GM23248 (cell line): ENCODE data around the gene GLT1D1. TPM values are rescaled to one million over a fixed set of nuclear protein-coding genes. Genes with fewer than 3 reads are reported as not detected.

Experiments
- DNase-seq: peaks from one replicate; pipeline ENCODE4 v3.0.0-alpha.2; 2015
- H2AFZ ChIP-seq: fragments of 200-600 bp; sonication (generic); 2 replicates; pipeline ENCODE4 v1.6.1; 2016; ENCODE audit warnings: antibody characterized with exemption
- H3F3A ChIP-seq: fragments of 200-600 bp; sonication (generic); 2 replicates; pipeline ENCODE4 v1.6.1; 2016; ENCODE audit warnings: mild to moderate bottlenecking, antibody characterized with exemption, mixed run types; ENCODE audit not compliant: insufficient read depth
- H3K27ac ChIP-seq: fragments of 200-600 bp; sonication (generic); 2 replicates; pipeline ENCODE4 v1.5.1; 2016; ENCODE audit warnings: mild to moderate bottlenecking
- H3K27me3 ChIP-seq: fragments of 200-600 bp; sonication (generic); replicated peaks from 2 replicates; pipeline ENCODE4 v1.6.1; 2016; ENCODE audit warnings: mild to moderate bottlenecking; ENCODE audit not compliant: insufficient read depth
- H3K36me3 ChIP-seq: fragments of 200-600 bp; sonication (generic); 2 replicates; pipeline ENCODE4 v1.6.1; 2016; ENCODE audit warnings: low read depth, mild to moderate bottlenecking
- H3K4me1 ChIP-seq: fragments of 200-600 bp; sonication (generic); 2 replicates; pipeline ENCODE4 v1.6.1; 2016; ENCODE audit warnings: mild to moderate bottlenecking; ENCODE audit not compliant: insufficient read depth
- H3K4me2 ChIP-seq: fragments of 200-600 bp; sonication (generic); one replicate; pipeline ENCODE4 v1.6.1; 2016; ENCODE audit warnings: mild to moderate bottlenecking; ENCODE audit not compliant: unreplicated experiment
- H3K4me3 ChIP-seq: fragments of 200-600 bp; sonication (generic); 2 replicates; pipeline ENCODE4 v1.5.1; 2016; ENCODE audit warnings: mild to moderate bottlenecking
- H3K79me2 ChIP-seq: fragments of 200-600 bp; sonication (generic); 2 replicates; pipeline ENCODE4 v1.6.1; 2016; ENCODE audit warnings: mild to moderate bottlenecking; ENCODE audit not compliant: insufficient read depth
- H3K9ac ChIP-seq: fragments of 200-600 bp; sonication (generic); 2 replicates; pipeline ENCODE4 v1.6.1; 2016; ENCODE audit warnings: mild to moderate bottlenecking
- H3K9me2 ChIP-seq: fragments of 200-600 bp; sonication (generic); 2 replicates; pipeline ENCODE4 v1.6.1; 2016; ENCODE audit warnings: mixed run types, mild to moderate bottlenecking, moderate library complexity; ENCODE audit not compliant: insufficient read depth
- H3K9me3 ChIP-seq: fragments of 200-600 bp; sonication (generic); one replicate; pipeline ENCODE4 v1.6.1; 2017; ENCODE audit warnings: low read depth
- H4K20me1 ChIP-seq: fragments of 200-600 bp; sonication (generic); 2 replicates; pipeline ENCODE4 v1.6.0; 2016; ENCODE audit not compliant: insufficient read depth
- EZH2 ChIP-seq: fragments of 200-600 bp; sonication (generic); IDR thresholded peaks from 2 replicates; pipeline ENCODE4 v1.6.1; 2018; ENCODE audit warnings: antibody characterized with exemption, mild to moderate bottlenecking; ENCODE audit not compliant: insufficient read depth, poor library complexity, severe bottlenecking
- EZH2phosphoT487 ChIP-seq: fragments of 200-600 bp; sonication (generic); IDR thresholded peaks from 2 replicates; pipeline ENCODE4 v1.6.1; 2018; ENCODE audit warnings: antibody characterized with exemption, moderate library complexity, mild to moderate bottlenecking, low read depth; ENCODE audit not compliant: insufficient read depth
- WGBS, 2 experiments: methylation state at CpG; one replicate each; pipeline ENCODE4 v1.1.6; 2015 to 2017; ENCODE audit warnings: low lambda C conversion rate in 2 of 2, low coverage in 1 of 2; ENCODE audit errors: missing lambda C conversion rate in 2 of 2; 5-methylcytosine and 5-hydroxymethylcytosine counted together
- in situ Hi-C: fragments of 300-500 bp; cut with MboI; formaldehyde crosslinking; loops from 2 replicates; pipeline ENCODE4 v1.15.0; 2020
- polyA plus RNA-seq: library from polyadenylated mRNA; unstranded; fragments of >200 nt; fragmentation: Nextera tagmentation; extraction: Ambion mirVana; gene quantifications from 2 replicates; pipeline ENCODE4 v1.2.1, GENCODE V29; 2016
- total RNA-seq: library from RNA; depleted of rRNA; stranded (reverse); fragments of >200 nt; shearing (Covaris generic); gene quantifications from 2 replicates; pipeline ENCODE4 v1.2.3, GENCODE V29; 2014

Gene GLT1D1
- total and polyA plus RNA-seq, 2 experiments from 2014 or later: not detected

DNA sequence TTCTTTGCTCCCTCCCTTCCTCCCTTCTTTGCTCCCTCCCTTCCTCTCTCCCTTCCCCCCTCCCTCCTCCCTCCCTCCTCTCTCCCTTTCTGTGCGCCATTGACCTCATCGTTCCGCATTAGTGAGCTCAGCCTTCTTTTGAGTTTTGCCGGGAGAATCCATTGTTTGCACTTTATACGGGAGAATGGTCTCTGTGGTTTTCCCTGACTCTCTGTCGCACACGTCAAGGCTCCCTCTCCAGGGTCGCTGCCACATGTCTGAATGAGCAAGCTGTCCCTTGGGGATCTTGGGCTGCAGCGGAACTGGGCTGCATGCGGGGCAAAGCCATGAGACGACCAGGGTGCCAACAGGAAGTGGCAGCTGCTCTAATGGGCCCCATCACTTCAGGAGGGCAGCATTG lies 118.5 kb downstream of the GLT1D1 start:
- Histone ChIP-seq H3K9me3 (no peaks in the 10 kb centered on the region), H3K36me3 (no peaks in the 10 kb centered on the region), H3K9me2 (no peaks in the 10 kb centered on the region), H3K27me3 (no peaks in the 10 kb centered on the region), H4K20me1 (no peaks in the 10 kb centered on the region), H3K4me3 (no peak overlapping the region), H2AFZ (no peak overlapping the region), H3K4me2 (no peak overlapping the region), H3K79me2 (no peaks in the 10 kb centered on the region), H3K4me1 (no peaks in the 10 kb centered on the region), H3F3A (no peaks in the 10 kb centered on the region), H3K9ac (no peak overlapping the region), H3K27ac (no peak overlapping the region)
- TF ChIP-seq EZH2: no peak
- TF ChIP-seq EZH2phosphoT487: no peak
- in situ Hi-C loops: no loop called here
- no peak for DNase-seq
- WGBS, 2 experiments: 56% methylated on average over 11 of the region's 11 CpGs

DNA sequence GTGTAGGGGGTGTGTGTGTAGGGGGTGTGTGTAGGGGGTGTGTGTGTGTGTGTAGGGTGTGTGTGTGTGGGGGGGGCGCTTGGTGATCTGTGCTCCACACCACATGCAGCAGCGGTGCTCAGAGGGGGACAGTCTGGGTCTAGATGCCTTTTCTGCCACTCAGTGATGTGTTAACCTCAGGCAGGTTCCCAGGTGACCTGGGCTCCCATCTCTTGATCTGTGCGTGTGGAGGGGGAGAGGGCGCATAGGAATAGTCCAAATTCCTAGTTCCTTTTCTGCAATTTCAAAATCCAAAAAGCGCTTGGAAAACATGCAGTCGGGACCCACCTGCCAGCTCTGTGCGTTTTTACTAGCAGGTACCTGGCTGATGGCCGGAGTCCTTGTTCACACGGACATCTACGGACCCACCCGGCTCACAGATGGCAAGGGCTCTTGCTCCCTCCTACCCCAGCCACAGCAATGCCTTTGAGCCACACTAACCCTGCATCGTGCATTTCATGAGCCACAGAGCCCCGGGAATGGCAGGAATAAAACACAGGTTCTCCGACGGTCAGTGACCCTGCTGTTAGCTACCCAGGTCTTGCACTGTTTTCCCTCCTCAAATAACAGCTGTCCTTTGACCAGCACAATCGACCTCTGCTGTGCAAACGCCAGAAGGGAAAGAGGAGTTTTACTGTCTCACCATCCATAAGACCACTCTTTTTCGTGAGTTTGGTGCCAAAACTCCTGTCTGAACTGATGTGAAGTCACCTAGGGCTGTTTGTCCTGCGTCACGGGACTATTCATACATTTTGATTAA lies 120.8 kb downstream of the GLT1D1 start:
- Histone ChIP-seq H3K79me2 (no peaks in the 10 kb centered on the region), H3F3A (no peaks in the 10 kb centered on the region), H2AFZ (no peak overlapping the region), H3K9me3 (no peaks in the 10 kb centered on the region), H3K9ac (no peak overlapping the region), H3K27me3 (no peaks in the 10 kb centered on the region), H3K4me3 (no peak overlapping the region), H3K27ac (no peak overlapping the region), H3K4me2 (no peak overlapping the region), H4K20me1 (no peaks in the 10 kb centered on the region), H3K36me3 (no peaks in the 10 kb centered on the region), H3K4me1 (no peaks in the 10 kb centered on the region), H3K9me2 (no peaks in the 10 kb centered on the region)
- in situ Hi-C loops: no loop called here
- TF ChIP-seq EZH2phosphoT487: no peak
- no peak for TF ChIP-seq EZH2
- DNase-seq: no peak
- WGBS, 2 experiments: 39 to 42% methylated on average over 18 to 20 of the region's 20 CpGs

DNA sequence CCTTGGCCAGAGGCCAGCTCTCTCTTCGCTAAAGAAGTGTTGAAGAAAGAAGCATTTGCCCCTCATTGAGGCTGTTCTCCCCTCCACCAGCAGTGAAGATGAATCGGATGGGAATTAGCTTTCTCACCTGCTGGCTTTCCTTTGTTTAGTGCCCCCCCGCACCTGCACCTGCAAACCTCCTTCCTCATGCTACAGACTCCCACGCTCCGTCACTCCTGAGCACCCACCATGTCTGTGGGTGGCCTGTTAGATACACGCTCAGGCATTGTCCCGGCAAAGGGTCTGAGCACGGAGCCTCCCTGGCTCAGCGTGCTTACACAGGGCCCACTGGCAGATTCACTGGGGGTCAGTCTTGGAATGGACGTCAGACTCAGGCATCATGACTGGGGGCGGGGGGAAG lies 121.6 kb downstream of the GLT1D1 start:
- in situ Hi-C loops: no loop called here
- Histone ChIP-seq H3K36me3 (no peaks in the 10 kb centered on the region), H3K27me3 (no peaks in the 10 kb centered on the region), H3K9ac (no peak overlapping the region), H3K27ac (no peak overlapping the region), H3K79me2 (no peaks in the 10 kb centered on the region), H4K20me1 (no peaks in the 10 kb centered on the region), H3K4me2 (no peak overlapping the region), H3K4me3 (no peak overlapping the region), H3K4me1 (no peaks in the 10 kb centered on the region), H3K9me2 (no peaks in the 10 kb centered on the region), H3F3A (no peaks in the 10 kb centered on the region), H3K9me3 (no peaks in the 10 kb centered on the region), H2AFZ (no peak overlapping the region)
- DNase-seq: no peak
- TF ChIP-seq EZH2phosphoT487: no peak
- no peak for TF ChIP-seq EZH2
- WGBS, 2 experiments: 49 to 57% methylated on average over 11 of the region's 11 CpGs

DNA sequence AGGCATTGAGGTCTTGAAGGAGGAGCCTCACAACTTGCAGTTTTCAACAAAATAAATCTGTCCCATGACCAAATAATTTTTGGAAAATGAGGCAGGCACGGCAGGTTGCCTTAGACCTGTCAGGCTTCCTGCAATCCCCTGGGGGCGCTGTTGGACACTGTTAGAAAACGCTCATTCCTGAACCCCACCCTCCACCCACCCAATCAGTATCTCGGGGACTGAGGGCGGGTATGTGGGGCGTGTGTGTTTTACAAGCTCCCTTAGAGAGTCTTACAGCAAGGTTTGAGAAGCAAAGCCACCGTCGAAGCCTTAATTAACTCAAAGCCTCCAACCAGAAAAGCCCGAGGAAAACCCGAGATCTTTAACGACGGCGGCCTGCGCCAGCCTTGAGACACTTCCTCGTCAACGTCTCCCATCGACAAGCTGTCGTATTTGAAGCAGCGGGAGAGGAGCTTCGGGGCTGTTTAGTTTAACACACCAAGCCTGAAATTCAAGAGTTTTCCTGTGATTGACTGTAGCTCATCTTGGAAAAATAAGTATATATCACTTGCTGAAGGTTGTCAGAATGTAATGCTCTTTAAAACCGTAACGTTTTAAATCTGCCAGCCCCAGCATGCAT lies 123.0 kb downstream of the GLT1D1 start:
- WGBS, 2 experiments: 5% methylated on average over 20 to 22 of the region's 22 CpGs
- in situ Hi-C loops: no loop called here
- H3K4me3 ChIP-seq: no peak overlapping the region

More for the DNA sequence above, 123.0 kb downstream of the GLT1D1 start:
- H3K9me2 ChIP-seq: no peaks in the 10 kb centered on the region
- TF ChIP-seq EZH2phosphoT487 (no peak), EZH2 (no peak)
- H3K4me1 ChIP-seq: no peaks in the 10 kb centered on the region
- H3K27ac ChIP-seq: no peak overlapping the region
- H3F3A ChIP-seq: no peaks in the 10 kb centered on the region
- DNase-seq: no peak
- H3K79me2 ChIP-seq: no peaks in the 10 kb centered on the region
- no peaks in the 10 kb centered on the region for H3K36me3 ChIP-seq
- no peaks in the 10 kb centered on the region for H4K20me1 ChIP-seq
- H3K9ac ChIP-seq: no peak overlapping the region
- H3K9me3 ChIP-seq: no peaks in the 10 kb centered on the region
- H2AFZ ChIP-seq: no peak overlapping the region
- H3K27me3 ChIP-seq: no peaks in the 10 kb centered on the region
- H3K4me2 ChIP-seq: no peak overlapping the region
